ENCODE results near the gene CXADR.
"Not testable (repeated sequence)": the region's sequence is repeated elsewhere in the genome, so short reads cannot be mapped to it uniquely, and the experiment has no call there.

GRCh38 chr21:17489565-17489964 lies 23.3 kb upstream of the CXADR start:
- TF ChIP-seq CTCF, POLR2A, POLR2AphosphoS5 (IDR thresholded peaks at IDR 0.05): not testable (repeated sequence)

Measured in breast epithelium (tissue), 3 donors.